ENCODE measurements around the gene THRB.

Gene THRB

DNA sequence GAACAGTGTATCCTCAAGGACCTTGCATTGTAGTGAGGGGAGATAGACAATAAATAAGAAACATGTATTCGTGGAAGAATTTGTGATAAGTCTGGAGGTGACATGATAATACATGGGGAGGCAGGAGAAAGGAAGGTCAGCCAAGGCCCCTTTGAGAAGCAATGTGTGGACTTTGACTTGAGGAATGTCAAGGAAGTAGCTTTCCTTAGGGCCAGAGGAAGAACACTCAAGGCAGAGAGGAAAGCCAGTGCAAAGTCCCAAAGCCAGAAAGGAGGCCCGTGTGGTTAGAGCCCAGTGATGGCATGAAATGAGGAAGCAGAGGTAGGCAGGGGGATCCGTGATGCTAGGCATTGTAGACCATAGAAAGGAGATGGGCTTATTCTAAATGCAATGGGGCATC is 357.3 kb downstream of the THRB start:
- DNase-seq (ENCODE audit: low spot score in 2 of 2) (no peak), ATAC-seq (replicated peaks; ENCODE audit: extremely low read depth, poor library complexity, severe bottlenecking) (no peak)
- no peak overlapping the region for H3K27ac Mint-ChIP-seq (ENCODE audit: low read depth)
- H3K27me3 Mint-ChIP-seq, result no peaks in the 10 kb centered on the region
- H3K36me3 Mint-ChIP-seq (ENCODE audit: insufficient read depth), result no peaks in the 10 kb centered on the region
- H3K9me3 Mint-ChIP-seq, result no peaks in the 10 kb centered on the region
- H3K4me1 Mint-ChIP-seq, result no peaks in the 10 kb centered on the region
- H3K4me3 Mint-ChIP-seq, result no peak overlapping the region

DNA sequence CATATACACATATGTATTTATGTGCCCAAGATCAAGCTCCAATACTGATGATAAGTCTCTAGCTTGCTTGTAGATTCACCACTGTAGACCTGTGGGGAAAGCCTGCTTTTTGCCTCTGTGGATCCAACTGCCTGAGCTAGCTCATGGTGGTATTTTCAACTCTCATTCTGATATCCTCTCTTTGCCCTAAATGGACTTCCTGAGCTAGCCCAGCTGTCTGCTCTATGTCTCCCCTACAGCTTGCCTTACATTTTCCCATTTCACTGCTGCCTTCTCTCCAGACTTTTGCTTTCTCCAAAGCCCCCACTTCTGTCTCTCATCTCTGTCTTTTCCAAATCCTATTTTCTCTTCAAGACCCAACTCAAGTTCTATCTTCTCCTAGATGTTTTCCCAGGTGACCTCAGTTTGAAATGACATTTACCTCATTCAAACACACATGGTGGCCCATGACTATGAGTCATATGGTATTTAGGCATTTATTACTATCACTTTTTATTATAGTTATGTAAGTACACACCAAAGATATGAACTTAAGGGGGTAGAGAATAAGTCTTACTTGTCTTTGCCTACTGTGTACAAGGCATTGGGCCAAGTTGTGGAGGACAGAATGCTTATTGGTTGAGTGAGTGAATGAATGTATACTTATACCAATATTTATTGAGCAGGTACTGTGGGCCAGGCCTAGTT is 357.9 kb downstream of the THRB start:
- Mint-ChIP-seq H3K4me3 (no peak overlapping the region), H3K27ac (ENCODE audit: low read depth) (no peak overlapping the region), H3K9me3 (no peaks in the 10 kb centered on the region), H3K36me3 (ENCODE audit: insufficient read depth) (no peaks in the 10 kb centered on the region), H3K4me1 (no peaks in the 10 kb centered on the region), H3K27me3 (no peaks in the 10 kb centered on the region)
- DNase-seq (ENCODE audit: low spot score in 2 of 2), result no peak
- ATAC-seq (replicated peaks; ENCODE audit: extremely low read depth, poor library complexity, severe bottlenecking), result no peak

DNA sequence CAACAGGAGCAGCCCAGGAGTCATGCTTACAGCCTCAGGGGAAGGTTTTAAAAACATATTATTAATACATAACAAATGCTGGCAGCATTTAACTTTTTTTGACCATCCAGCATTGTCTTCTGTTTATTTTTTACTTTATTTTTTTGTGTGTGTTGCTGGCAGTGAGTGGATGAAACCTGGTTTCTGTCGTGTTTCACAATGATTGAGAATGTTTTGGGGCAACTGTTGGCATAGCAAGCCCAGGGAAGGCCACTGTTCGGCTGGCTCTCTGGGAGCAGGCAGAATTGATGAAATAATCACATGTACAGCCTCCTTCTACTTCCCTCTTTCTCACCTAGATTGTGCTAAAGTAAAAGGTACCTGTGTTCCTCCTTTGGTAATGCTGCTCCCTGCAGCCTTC is 359.4 kb downstream of the THRB start:
- H3K27ac Mint-ChIP-seq (ENCODE audit: low read depth), result no peak overlapping the region
- no peak for DNase-seq (ENCODE audit: low spot score in 2 of 2)
- no peaks in the 10 kb centered on the region for H3K27me3 Mint-ChIP-seq
- no peak overlapping the region for H3K4me3 Mint-ChIP-seq
- H3K9me3 Mint-ChIP-seq, result peaks cover 5% of the 10 kb centered on the region
- no peak for ATAC-seq (replicated peaks; ENCODE audit: extremely low read depth, poor library complexity, severe bottlenecking)
- H3K4me1 Mint-ChIP-seq, result no peaks in the 10 kb centered on the region
- H3K36me3 Mint-ChIP-seq (ENCODE audit: insufficient read depth), result no peaks in the 10 kb centered on the region

DNA sequence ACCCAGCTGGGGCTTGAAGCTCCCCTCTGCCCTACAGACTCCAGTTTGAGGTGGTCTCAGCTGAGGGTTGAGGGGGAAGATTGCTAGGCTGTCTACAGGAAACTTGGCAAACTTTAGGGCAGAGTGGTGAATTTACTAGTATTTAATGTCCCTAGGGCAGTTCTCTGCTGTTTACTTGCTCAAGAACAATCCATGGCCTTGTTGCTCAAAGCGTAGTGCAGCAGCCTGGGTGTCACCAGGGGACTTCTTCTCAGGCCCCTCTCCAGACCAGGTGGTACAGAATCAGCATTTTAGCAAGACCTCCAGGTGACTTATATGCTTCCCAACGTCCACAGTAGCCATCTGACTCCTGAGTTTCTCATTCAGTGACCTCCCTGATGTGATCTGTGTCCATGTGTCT is 360.7 kb downstream of the THRB start:
- Mint-ChIP-seq H3K9me3 (peaks cover 5% of the 10 kb centered on the region), H3K4me3 (no peak overlapping the region), H3K4me1 (no peaks in the 10 kb centered on the region), H3K27me3 (no peaks in the 10 kb centered on the region), H3K36me3 (ENCODE audit: insufficient read depth) (no peaks in the 10 kb centered on the region), H3K27ac (ENCODE audit: low read depth) (no peak overlapping the region)
- ATAC-seq (replicated peaks; ENCODE audit: extremely low read depth, poor library complexity, severe bottlenecking) (no peak), DNase-seq (ENCODE audit: low spot score in 2 of 2) (no peak)

DNA sequence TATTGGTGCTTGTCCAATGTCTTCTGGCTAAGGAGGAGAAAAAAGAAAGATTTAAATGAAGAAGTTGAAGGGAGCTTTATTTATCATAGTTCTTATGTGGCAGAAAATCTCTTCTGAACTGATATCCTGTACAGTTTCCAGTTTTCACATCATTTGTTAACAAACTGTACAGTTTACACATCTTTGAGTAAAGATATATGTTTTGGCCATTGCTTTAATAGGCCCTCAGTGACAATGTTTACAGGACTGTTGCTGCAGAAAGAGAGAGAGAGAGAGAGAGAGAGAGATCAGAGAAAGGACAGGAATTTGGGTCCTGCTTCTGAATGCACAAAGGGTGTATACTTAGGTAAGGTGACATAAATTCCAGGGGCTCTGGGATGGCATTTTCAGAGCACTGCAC is 361.2 kb downstream of the THRB start:
- no peak for DNase-seq (ENCODE audit: low spot score in 2 of 2)
- no peak for ATAC-seq (replicated peaks; ENCODE audit: extremely low read depth, poor library complexity, severe bottlenecking)
- Mint-ChIP-seq H3K36me3 (ENCODE audit: insufficient read depth) (no peaks in the 10 kb centered on the region), H3K27me3 (no peaks in the 10 kb centered on the region), H3K9me3 (peaks cover 5% of the 10 kb centered on the region), H3K4me1 (no peaks in the 10 kb centered on the region), H3K4me3 (no peak overlapping the region), H3K27ac (ENCODE audit: low read depth) (no peak overlapping the region)

DNA sequence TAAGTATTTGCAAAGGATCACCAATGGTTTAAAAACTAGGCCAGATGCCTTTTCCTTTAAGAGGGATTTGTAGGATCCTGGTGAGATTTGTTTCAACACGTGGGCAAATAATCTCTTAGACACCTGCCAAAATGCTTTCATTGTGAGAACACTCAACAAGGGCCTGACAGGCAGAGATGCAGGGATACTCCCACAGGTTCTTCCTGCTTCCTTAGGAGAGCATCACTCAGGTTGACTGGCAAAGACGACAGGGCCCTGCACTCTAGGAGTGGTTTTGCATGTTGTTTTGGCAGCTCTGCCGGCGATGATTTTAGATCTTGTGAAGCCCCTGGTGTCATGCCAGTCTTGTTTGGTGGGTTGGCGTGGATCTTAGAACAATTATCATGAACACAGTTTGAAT is 365.1 kb downstream of the THRB start:
- Mint-ChIP-seq H3K9me3 (peaks cover 5% of the 10 kb centered on the region), H3K27ac (ENCODE audit: low read depth) (no peak overlapping the region), H3K27me3 (no peaks in the 10 kb centered on the region), H3K4me3 (no peak overlapping the region), H3K36me3 (ENCODE audit: insufficient read depth) (no peaks in the 10 kb centered on the region), H3K4me1 (no peaks in the 10 kb centered on the region)
- ATAC-seq (replicated peaks; ENCODE audit: extremely low read depth, poor library complexity, severe bottlenecking) (no peak), DNase-seq (ENCODE audit: low spot score in 2 of 2) (no peak)

DNA sequence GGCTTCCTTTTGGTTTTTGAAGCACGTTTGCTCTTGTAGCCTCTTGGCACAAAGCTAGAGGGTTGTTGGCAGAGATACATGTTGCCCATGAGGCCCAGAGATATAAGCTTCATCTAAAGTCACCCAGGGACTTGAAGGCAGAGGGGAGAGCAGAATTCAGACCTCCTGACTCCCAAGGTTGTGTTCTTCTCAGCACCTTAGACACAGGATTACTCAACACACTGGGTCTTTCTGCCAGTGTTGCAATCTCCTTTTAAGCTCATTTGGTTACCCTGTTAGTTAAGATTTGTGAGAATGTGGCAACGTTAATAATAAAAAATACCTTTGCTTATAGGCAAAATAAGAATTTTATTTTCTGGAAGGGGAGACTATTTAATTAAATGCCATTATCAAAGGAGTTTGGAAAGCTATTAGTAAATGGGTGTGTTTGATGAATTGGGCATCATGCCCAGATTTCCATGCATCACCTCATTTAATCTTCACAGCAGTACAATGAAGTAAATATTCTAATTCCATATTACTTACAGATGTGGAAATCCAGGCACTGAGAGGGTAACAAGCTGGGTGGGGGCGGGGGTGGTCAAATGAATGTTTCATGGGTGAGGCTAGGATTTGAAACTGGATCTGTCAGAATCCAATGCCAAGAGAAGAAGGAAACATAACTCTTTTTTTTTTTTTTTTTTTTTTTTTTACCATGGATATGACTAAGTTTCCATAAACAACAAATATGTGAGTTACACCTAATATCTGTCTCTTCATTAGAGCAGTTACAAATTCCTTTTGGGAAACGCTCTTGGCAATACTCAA is 366.2 kb downstream of the THRB start:
- ATAC-seq (replicated peaks; ENCODE audit: extremely low read depth, poor library complexity, severe bottlenecking) (no peak), DNase-seq (ENCODE audit: low spot score in 2 of 2) (no peak)
- Mint-ChIP-seq H3K9me3 (peaks cover 5% of the 10 kb centered on the region), H3K27ac (ENCODE audit: low read depth) (no peak overlapping the region), H3K36me3 (ENCODE audit: insufficient read depth) (no peaks in the 10 kb centered on the region), H3K4me3 (no peak overlapping the region), H3K4me1 (no peaks in the 10 kb centered on the region), H3K27me3 (no peaks in the 10 kb centered on the region)

DNA sequence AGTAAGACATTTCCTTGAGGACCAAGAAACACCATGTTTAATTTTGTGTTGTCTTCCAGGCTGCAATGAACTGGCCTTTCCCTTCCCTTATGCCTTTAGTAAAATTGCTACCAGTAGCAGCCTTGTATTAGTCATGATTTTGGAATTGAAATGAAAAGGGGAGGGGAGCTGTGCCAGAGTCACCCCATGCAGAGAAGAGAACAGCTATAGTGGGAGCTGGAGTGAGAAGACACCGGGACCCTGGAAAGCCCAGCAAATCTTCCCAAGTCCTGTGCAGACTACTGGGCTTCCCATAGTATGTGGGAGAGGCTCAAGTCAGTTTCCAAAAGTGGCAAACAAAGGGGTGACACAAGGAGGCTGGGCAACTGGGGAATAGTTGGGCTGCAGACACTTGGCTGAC is 371.1 kb downstream of the THRB start:
- Mint-ChIP-seq H3K9me3 (no peaks in the 10 kb centered on the region), H3K4me3 (no peak overlapping the region), H3K4me1 (no peaks in the 10 kb centered on the region), H3K36me3 (ENCODE audit: insufficient read depth) (no peaks in the 10 kb centered on the region), H3K27ac (ENCODE audit: low read depth) (no peak overlapping the region), H3K27me3 (no peaks in the 10 kb centered on the region)
- ATAC-seq (replicated peaks; ENCODE audit: extremely low read depth, poor library complexity, severe bottlenecking) (no peak), DNase-seq (ENCODE audit: low spot score in 2 of 2) (no peak)

DNA sequence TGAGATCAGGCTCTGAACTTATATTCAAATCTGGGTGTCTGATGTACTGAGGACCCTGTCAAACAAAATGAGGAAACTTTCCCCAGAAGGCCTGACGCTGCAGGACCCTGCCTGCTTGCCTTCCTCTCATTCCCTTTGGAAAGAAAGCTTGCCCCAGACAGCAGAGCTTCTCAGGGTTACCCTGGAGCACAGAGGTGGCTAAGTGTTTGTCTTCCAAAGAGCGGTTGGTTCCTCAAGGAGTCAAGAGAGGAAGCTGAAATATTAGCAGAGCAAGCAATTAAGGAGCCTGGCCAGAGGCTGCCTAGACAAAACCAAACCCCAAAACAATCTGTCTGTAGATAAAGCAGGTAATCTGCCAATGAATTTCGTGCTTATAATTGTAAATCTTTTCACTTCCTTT is 374.2 kb downstream of the THRB start:
- Mint-ChIP-seq H3K4me3 (no peak overlapping the region), H3K4me1 (no peaks in the 10 kb centered on the region), H3K27me3 (peaks cover 9% of the 10 kb centered on the region), H3K9me3 (no peaks in the 10 kb centered on the region), H3K36me3 (ENCODE audit: insufficient read depth) (no peaks in the 10 kb centered on the region), H3K27ac (ENCODE audit: low read depth) (no peak overlapping the region)
- DNase-seq (ENCODE audit: low spot score in 2 of 2) (no peak), ATAC-seq (replicated peaks; ENCODE audit: extremely low read depth, poor library complexity, severe bottlenecking) (no peak)

DNA sequence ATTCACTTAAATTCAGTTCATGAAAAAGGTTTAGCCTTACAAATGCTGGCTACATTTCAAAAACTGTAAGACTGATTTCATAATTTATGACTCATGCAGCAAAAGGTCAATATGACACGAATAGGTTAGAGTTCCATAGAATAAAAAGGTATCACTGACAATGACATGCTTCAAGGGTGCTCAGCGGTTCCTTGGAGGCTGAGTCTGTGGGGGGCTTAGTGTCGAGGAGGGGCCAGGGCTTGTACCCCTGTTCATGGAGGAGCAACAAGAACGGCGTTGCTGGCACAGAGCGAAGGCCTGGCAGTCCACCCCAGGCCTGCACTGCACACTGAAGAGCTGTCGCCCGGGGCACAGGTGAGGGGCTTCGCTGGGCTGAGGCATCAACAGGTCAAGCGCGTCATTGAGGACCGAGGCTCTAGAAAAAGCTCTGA is 375.3 kb downstream of the THRB start:
- DNase-seq (ENCODE audit: low spot score in 2 of 2), result no peak
- Mint-ChIP-seq H3K4me3 (no peak overlapping the region), H3K27me3 (peaks cover 9% of the 10 kb centered on the region), H3K27ac (ENCODE audit: low read depth) (no peak overlapping the region), H3K9me3 (no peaks in the 10 kb centered on the region), H3K4me1 (no peaks in the 10 kb centered on the region), H3K36me3 (ENCODE audit: insufficient read depth) (no peaks in the 10 kb centered on the region)
- no peak for ATAC-seq (replicated peaks; ENCODE audit: extremely low read depth, poor library complexity, severe bottlenecking)

DNA sequence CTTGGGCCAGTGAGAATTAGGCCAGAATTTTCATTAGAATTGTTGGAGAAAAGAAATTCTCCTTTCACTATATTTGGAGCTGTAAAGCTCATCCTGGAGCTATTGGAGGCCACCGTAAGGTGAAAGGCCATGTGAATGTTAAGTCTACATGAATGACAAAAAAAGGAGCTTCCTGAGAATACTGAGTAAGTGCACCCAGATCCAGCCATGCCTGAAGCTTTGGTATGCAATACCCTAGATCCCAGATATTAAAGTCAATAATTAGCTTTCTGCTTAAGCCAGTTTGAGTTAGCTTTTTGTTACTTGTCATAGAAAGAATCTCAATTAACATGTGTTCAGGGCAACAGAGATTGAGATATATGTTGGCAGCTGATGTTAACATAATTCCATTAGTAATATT is 377.1 kb downstream of the THRB start:
- Mint-ChIP-seq H3K27me3 (peaks cover 9% of the 10 kb centered on the region), H3K9me3 (no peaks in the 10 kb centered on the region)
- no peak for DNase-seq (ENCODE audit: low spot score in 2 of 2)

DNA sequence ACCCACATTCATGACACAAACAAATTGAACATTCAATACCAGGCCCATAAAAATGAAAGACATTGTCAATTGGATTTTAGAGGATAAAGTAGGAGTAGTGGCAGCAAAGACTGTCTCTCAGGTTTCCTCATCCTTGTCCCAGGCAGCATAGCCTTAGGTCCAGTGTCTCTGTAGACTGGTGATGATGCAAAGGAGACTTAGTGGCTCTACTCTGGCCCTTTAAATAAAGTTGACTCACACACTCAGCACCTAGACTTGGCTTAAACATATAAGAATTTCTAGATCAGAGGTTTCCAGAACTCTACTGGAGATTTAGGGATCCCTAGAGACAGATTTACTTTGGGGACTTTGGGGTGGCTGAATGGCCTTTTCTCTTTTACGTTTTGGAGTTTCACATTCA is 382.9 kb downstream of the THRB start:
- Mint-ChIP-seq H3K4me3 (no peak overlapping the region), H3K36me3 (ENCODE audit: insufficient read depth) (no peaks in the 10 kb centered on the region), H3K27ac (ENCODE audit: low read depth) (no peak overlapping the region), H3K4me1 (no peaks in the 10 kb centered on the region), H3K27me3 (peaks cover 9% of the 10 kb centered on the region), H3K9me3 (no peaks in the 10 kb centered on the region)
- ATAC-seq (replicated peaks; ENCODE audit: extremely low read depth, poor library complexity, severe bottlenecking), result no peak
- DNase-seq (ENCODE audit: low spot score in 2 of 2), result no peak

More for the DNA sequence above, 377.1 kb downstream of the THRB start:
- H3K4me1 Mint-ChIP-seq, result no peaks in the 10 kb centered on the region
- H3K27ac Mint-ChIP-seq (ENCODE audit: low read depth), result no peak overlapping the region
- H3K36me3 Mint-ChIP-seq (ENCODE audit: insufficient read depth), result no peaks in the 10 kb centered on the region
- no peak for ATAC-seq (replicated peaks; ENCODE audit: extremely low read depth, poor library complexity, severe bottlenecking)
- H3K4me3 Mint-ChIP-seq, result no peak overlapping the region

DNA sequence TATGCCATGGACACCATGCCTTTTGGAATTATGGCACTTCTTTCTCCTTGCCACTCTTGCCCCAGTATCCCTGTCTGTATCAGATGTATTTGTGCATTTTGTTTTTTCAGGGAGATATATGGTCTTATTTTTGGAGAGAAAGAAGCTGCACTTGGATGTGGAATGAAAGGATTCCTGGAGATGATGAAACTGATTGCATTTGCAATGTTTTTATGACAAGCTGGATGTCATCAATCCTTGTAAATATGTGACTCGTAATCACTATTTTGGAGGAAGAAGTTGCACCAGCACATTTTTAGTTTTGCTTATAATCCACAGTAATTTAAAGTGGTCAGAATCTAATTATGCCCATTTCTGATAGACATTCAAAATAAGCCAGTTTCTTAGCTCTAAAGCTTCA is 384.6 kb downstream of the THRB start:
- no peaks in the 10 kb centered on the region for H3K4me1 Mint-ChIP-seq
- no peaks in the 10 kb centered on the region for H3K9me3 Mint-ChIP-seq
- no peak overlapping the region for H3K4me3 Mint-ChIP-seq
- H3K27me3 Mint-ChIP-seq, result no peaks in the 10 kb centered on the region
- no peaks in the 10 kb centered on the region for H3K36me3 Mint-ChIP-seq (ENCODE audit: insufficient read depth)
- no peak overlapping the region for H3K27ac Mint-ChIP-seq (ENCODE audit: low read depth)
- ATAC-seq (replicated peaks; ENCODE audit: extremely low read depth, poor library complexity, severe bottlenecking) (no peak), DNase-seq (ENCODE audit: low spot score in 2 of 2) (no peak)

All from central memory CD8-positive, alpha-beta T cell (primary cell).